Mucosa of descending colon (tissue), 3 donors: Measurements from ENCODE around the gene APBA2. TPM values are rescaled to one million over a fixed set of nuclear protein-coding genes. Genes with fewer than 3 reads are reported as not detected.

Source experiments
- ATAC-seq: fragments of 200-7000 bp; cut with Tn5 transposase; one replicate; pipeline ENCODE4 v1.9.1; 2020; ENCODE audit warnings: mild to moderate bottlenecking, moderate library complexity
- DNase-seq, 3 donors: peaks; one replicate each; pipeline ENCODE4 v3.0.0-alpha.2; 2020
- H3K36me3 ChIP-seq: fragments of 200-600 bp; one replicate; pipeline ENCODE4 v1.8.0; 2021; ENCODE audit warnings: low read depth, mild to moderate bottlenecking
- H3K4me1 ChIP-seq: fragments of 200-600 bp; one replicate; pipeline ENCODE4 v1.8.0; 2021; ENCODE audit warnings: low read depth, mild to moderate bottlenecking
- H3K4me3 ChIP-seq: fragments of 200-600 bp; one replicate; pipeline ENCODE4 v1.8.0; 2021; ENCODE audit warnings: mild to moderate bottlenecking
- H3K9me3 ChIP-seq: fragments of 200-600 bp; one replicate; pipeline ENCODE4 v1.8.0; 2021; ENCODE audit warnings: mild to moderate bottlenecking
- CTCF ChIP-seq: fragments of 200-600 bp; IDR thresholded peaks from one replicate; pipeline ENCODE4 v1.8.0; 2022; ENCODE audit warnings: antibody characterized with exemption, mild to moderate bottlenecking
- intact Hi-C, 2 donors: fragments of 100-400 bp; cut with DNase I in 1 of 2; cut with micrococcal nuclease in 1 of 2; formaldehyde crosslinking; loops; one replicate each; pipeline versions ENCODE4 v1.11.0 to v1.11.1; 2022; cut with DNase I, micrococcal nuclease
- total RNA-seq, 3 donors: library from RNA; stranded (reverse); fragmentation: NEBNext Ultra II Directional in 2 of 3; extraction: Animal tissue kit (Norgen Biotek cat#: 25700) in 2 of 3; gene quantifications; one replicate each; pipeline versions ENCODE4 v1.2.1 to v1.2.4, GENCODE V29; 2021 to 2023
- donor health status: DM: no; HTN: no; CAD: no; lungs with moderate emphysema.
- donor health status: DM: no; HTN: no; CAD: no.
- donor health status: DM: no; HTN: yes; CAD: no.

APBA2 gene
- total RNA-seq, 3 donors from 2014 or later = 0.69 to 2.0 (median 1.2) TPM

GRCh38 chr15:28977377-28978010, 91.7 kb downstream of the APBA2 start:
- Histone ChIP-seq H3K9me3 (no peaks in the 10 kb centered on the region), H3K36me3 (no peaks in the 10 kb centered on the region), H3K4me3 (no peak overlapping the region), H3K4me1 (no peaks in the 10 kb centered on the region)
- intact Hi-C loops = no loop called here
- DNase-seq (no peak), ATAC-seq (peak; percentile 24)
- TF ChIP-seq CTCF = no peak

- Histone ChIP-seq H3K4me3 (no peak overlapping the region), H3K4me1 (no peaks in the 10 kb centered on the region), H3K9me3 (no peaks in the 10 kb centered on the region), H3K36me3 (no peaks in the 10 kb centered on the region)
- ATAC-seq (no peak), DNase-seq (no peak)
- intact Hi-C loops = no loop called here
- no peak for TF ChIP-seq CTCF
Measured at GRCh38 chr15:28978011-28978378, 92.2 kb downstream of the APBA2 start.

GRCh38 chr15:28978661-28979060, 92.9 kb downstream of the APBA2 start:
- Histone ChIP-seq H3K4me1 (no peaks in the 10 kb centered on the region), H3K4me3 (no peak overlapping the region), H3K9me3 (no peaks in the 10 kb centered on the region), H3K36me3 (no peaks in the 10 kb centered on the region)
- no peak for TF ChIP-seq CTCF
- ATAC-seq (no peak), DNase-seq (no peak)
- intact Hi-C loops = no loop called here

- DNase-seq (no peak), ATAC-seq (no peak)
- H3K9me3 ChIP-seq = no peaks in the 10 kb centered on the region
- H3K36me3 ChIP-seq = no peaks in the 10 kb centered on the region
- intact Hi-C loops = no loop called here
- no peak overlapping the region for H3K4me3 ChIP-seq
- no peaks in the 10 kb centered on the region for H3K4me1 ChIP-seq
- TF ChIP-seq CTCF = no peak
Measured at GRCh38 chr15:28979208-28979841, 93.6 kb downstream of the APBA2 start.

GRCh38 chr15:28980709-28981350, 95.1 kb downstream of the APBA2 start:
- intact Hi-C loops = no loop called here
- H3K4me1 ChIP-seq = no peaks in the 10 kb centered on the region
- TF ChIP-seq CTCF = no peak

More at GRCh38 chr15:28980709-28981350, 95.1 kb downstream of the APBA2 start:
- no peak overlapping the region for H3K4me3 ChIP-seq
- H3K36me3 ChIP-seq = no peaks in the 10 kb centered on the region
- no peaks in the 10 kb centered on the region for H3K9me3 ChIP-seq
- no peak for DNase-seq
- ATAC-seq = no peak
